Endothelial cell (in vitro differentiated cells): ENCODE measurements around the gene REPIN1. TPM values are rescaled to one million over a fixed set of nuclear protein-coding genes. Genes with fewer than 3 reads are reported as not detected.

Source experiments
- DNase-seq: peaks from one replicate; pipeline ENCODE4 v3.0.0; 2021; ENCODE audit warnings: low spot score
- H3K27ac Mint-ChIP-seq: one replicate; pipeline ENCODE4 v1.8.0; 2021; ENCODE audit warnings: mixed read lengths, inconsistent platforms; ENCODE audit not compliant: unreplicated experiment
- H3K27me3 Mint-ChIP-seq: one replicate; pipeline ENCODE4 v1.8.0; 2021; ENCODE audit warnings: mild to moderate bottlenecking, moderate library complexity, mixed read lengths, inconsistent platforms; ENCODE audit not compliant: unreplicated experiment
- H3K36me3 Mint-ChIP-seq: one replicate; pipeline ENCODE4 v1.8.0; 2021; ENCODE audit warnings: mild to moderate bottlenecking, low read depth, mixed read lengths, inconsistent platforms; ENCODE audit not compliant: unreplicated experiment
- H3K4me1 Mint-ChIP-seq: one replicate; pipeline ENCODE4 v1.8.0; 2021; ENCODE audit warnings: mild to moderate bottlenecking, mixed read lengths, inconsistent platforms; ENCODE audit not compliant: unreplicated experiment
- H3K4me3 Mint-ChIP-seq: one replicate; pipeline ENCODE4 v1.8.0; 2021; ENCODE audit warnings: mild to moderate bottlenecking, mixed read lengths, inconsistent platforms; ENCODE audit not compliant: unreplicated experiment
- H3K9me3 Mint-ChIP-seq: one replicate; pipeline ENCODE4 v1.8.0; 2021; ENCODE audit warnings: mixed read lengths, inconsistent platforms; ENCODE audit not compliant: unreplicated experiment
- CTCF ChIP-seq: fragments of 200-600 bp; sonication (generic); IDR thresholded peaks from one replicate; pipeline ENCODE4 v1.5.0; 2021; ENCODE audit warnings: antibody characterized with exemption; ENCODE audit not compliant: unreplicated experiment
- total RNA-seq: library from RNA; stranded (reverse); fragmentation: NEBNext Ultra II Directional; extraction: Animal tissue kit (Norgen Biotek cat#: 25700); gene quantifications from one replicate; pipeline ENCODE4 v1.2.1, GENCODE V29; 2021; ENCODE audit not compliant: unreplicated experiment

The REPIN1 gene
- total RNA-seq, 1 donor from 2014 or later = 138 TPM

GRCh38 chr7:150359622-150360362, 8.8 kb upstream of the REPIN1 start:
- no peak overlapping the region for H3K27ac Mint-ChIP-seq
- DNase-seq = no peak
- peaks cover 2% of the 10 kb centered on the region for H3K27me3 Mint-ChIP-seq
- H3K4me1 Mint-ChIP-seq = peaks cover 26% of the 10 kb centered on the region
- H3K4me3 Mint-ChIP-seq = no peak overlapping the region
- H3K9me3 Mint-ChIP-seq = no peaks in the 10 kb centered on the region
- no peak for TF ChIP-seq CTCF
- no peaks in the 10 kb centered on the region for H3K36me3 Mint-ChIP-seq

- H3K27ac Mint-ChIP-seq = no peak overlapping the region
- no peaks in the 10 kb centered on the region for H3K36me3 Mint-ChIP-seq
- peaks cover 26% of the 10 kb centered on the region for H3K4me1 Mint-ChIP-seq
- no peak for TF ChIP-seq CTCF
- H3K4me3 Mint-ChIP-seq = no peak overlapping the region
- DNase-seq = no peak
- no peaks in the 10 kb centered on the region for H3K9me3 Mint-ChIP-seq
- peaks cover 2% of the 10 kb centered on the region for H3K27me3 Mint-ChIP-seq
Measured at GRCh38 chr7:150360363-150361058, 8.1 kb upstream of the REPIN1 start.

GRCh38 chr7:150361402-150361801, 7.2 kb upstream of the REPIN1 start:
- TF ChIP-seq CTCF = no peak
- peaks cover 2% of the 10 kb centered on the region for H3K27me3 Mint-ChIP-seq
- H3K27ac Mint-ChIP-seq = no peak overlapping the region
- no peaks in the 10 kb centered on the region for H3K36me3 Mint-ChIP-seq
- peaks cover 33% of the 10 kb centered on the region for H3K4me1 Mint-ChIP-seq
- DNase-seq = no peak
- peak overlapping the region; percentile 32 for H3K4me3 Mint-ChIP-seq
- no peaks in the 10 kb centered on the region for H3K9me3 Mint-ChIP-seq

GRCh38 chr7:150361807-150362621, 6.6 kb upstream of the REPIN1 start:
- TF ChIP-seq CTCF = no peak
- no peak for DNase-seq
- H3K27ac Mint-ChIP-seq = no peak overlapping the region

More at GRCh38 chr7:150361807-150362621, 6.6 kb upstream of the REPIN1 start:
- H3K4me1 Mint-ChIP-seq = peaks cover 33% of the 10 kb centered on the region
- H3K4me3 Mint-ChIP-seq = no peak overlapping the region
- no peaks in the 10 kb centered on the region for H3K9me3 Mint-ChIP-seq
- no peaks in the 10 kb centered on the region for H3K36me3 Mint-ChIP-seq
- H3K27me3 Mint-ChIP-seq = peaks cover 2% of the 10 kb centered on the region
